ENCODE measurements around the gene PRDM16. TPM values are rescaled to one million over a fixed set of nuclear protein-coding genes. Genes with fewer than 3 reads are reported as not detected.

PRDM16 gene
- total RNA-seq, 2 donors from 2014 or later, result not detected

- ATAC-seq (replicated peaks), result no peak
- no peaks in the 10 kb centered on the region for H3K4me1 Mint-ChIP-seq
- no peak overlapping the region for H3K27ac Mint-ChIP-seq
- peaks cover 5% of the 10 kb centered on the region for H3K27me3 Mint-ChIP-seq
- no peaks in the 10 kb centered on the region for H3K9me3 Mint-ChIP-seq
- no peaks in the 10 kb centered on the region for H3K36me3 Mint-ChIP-seq (ENCODE audit: low read depth)
- no peak overlapping the region for H3K4me3 Mint-ChIP-seq
Observed at GRCh38 chr1:3335754-3336640, 267.0 kb downstream of the PRDM16 start.

DNA sequence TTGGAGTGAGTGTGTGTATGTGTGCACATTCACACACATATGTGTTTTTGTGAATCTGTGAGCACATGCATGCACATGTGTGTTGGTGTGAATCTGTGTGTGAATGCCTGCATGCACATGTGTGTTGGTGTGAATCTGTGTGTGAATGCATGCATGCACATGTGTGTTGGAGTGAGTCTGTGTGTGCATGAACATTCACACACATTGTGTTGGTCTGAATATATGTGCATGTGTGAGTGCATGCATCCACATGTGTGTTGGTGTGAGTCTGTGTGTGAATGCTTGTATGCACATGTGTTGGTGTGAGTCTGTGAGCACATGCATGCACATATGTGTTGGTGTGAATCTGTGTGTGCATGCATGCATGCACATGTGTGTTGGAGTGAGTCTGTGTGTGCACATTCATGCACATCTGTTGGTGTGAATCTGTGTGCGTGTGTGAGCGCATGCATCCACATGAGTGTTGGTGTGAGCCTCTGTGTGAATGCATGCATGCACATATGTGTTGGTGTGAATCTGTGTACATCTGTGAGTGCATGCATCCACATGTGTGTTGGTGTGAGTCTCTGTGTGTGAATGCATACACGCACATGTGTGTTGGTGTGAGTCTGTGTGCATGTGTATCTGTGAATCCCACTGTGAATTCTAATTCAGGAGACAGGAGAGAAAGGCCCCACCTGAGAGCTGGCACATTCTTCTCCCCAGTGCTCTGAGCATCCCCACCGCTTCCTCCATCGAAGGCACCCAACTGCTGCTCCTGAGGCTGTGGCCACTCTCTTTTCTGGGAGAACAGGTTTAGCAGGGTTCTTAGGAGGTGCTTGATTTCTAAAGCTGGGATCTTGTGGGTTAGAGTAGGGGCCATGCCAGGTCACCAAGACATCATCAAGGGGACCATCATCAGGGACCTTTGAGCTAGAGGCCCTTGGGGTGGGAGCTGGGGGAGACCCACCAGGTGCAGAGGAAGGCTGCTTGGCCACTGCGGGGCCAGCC, 267.9 kb downstream of the PRDM16 start:
- Mint-ChIP-seq H3K4me1 (no peaks in the 10 kb centered on the region), H3K36me3 (ENCODE audit: low read depth) (no peaks in the 10 kb centered on the region), H3K9me3 (no peaks in the 10 kb centered on the region), H3K27me3 (peaks cover 5% of the 10 kb centered on the region), H3K4me3 (no peak overlapping the region), H3K27ac (no peak overlapping the region)
- no peak for ATAC-seq (replicated peaks)

DNA sequence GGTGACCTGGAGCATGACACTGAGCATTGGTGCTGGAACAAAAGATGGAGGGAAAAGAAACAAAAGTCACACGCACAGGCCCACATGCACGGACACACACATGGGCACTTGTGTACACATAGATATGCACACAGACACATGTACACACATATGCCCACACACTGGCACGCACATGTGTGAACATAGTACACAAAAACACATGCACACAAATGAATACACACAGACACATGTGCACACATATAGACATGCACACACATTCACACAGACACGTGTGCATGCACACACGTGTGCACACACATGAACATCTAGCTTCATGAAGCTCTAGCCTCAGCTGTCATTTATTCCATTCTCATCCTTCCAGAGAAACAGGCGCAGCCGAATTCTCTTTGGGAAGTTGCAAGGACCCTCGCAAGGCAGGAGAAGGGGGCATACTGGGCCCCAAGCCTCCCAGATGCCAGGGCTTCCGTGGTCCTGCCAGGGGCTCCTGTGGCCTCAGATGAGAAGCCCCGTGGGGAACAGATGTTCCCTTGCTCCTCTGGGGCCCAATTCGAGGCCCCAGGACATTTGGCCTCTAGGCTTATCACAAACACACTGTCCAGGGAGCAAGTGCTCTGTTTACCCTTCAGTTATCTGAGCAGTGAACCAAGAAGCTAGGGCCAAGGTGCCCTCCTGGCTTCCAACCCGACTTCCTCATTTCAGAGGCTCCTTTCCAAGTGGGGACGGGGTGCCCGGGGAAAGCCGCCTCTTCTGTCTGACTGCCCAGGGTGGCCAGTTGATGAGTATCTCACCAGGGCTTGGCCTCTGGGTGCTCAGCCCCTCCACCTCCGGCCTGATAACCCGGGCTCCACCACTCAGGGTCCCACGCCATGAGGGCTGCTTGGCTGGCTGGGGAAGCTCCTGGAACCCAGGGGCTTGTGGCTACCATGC, 269.1 kb downstream of the PRDM16 start:
- Mint-ChIP-seq H3K27me3 (no peaks in the 10 kb centered on the region), H3K27ac (no peak overlapping the region), H3K4me3 (no peak overlapping the region), H3K4me1 (no peaks in the 10 kb centered on the region), H3K36me3 (ENCODE audit: low read depth) (no peaks in the 10 kb centered on the region), H3K9me3 (no peaks in the 10 kb centered on the region)
- ATAC-seq (replicated peaks), result no peak

- ATAC-seq (replicated peaks), result no peak
- Mint-ChIP-seq H3K27me3 (no peaks in the 10 kb centered on the region), H3K9me3 (no peaks in the 10 kb centered on the region), H3K27ac (no peak overlapping the region), H3K4me3 (no peak overlapping the region), H3K36me3 (ENCODE audit: low read depth) (no peaks in the 10 kb centered on the region), H3K4me1 (no peaks in the 10 kb centered on the region)
Observed at GRCh38 chr1:3338725-3339070, 269.7 kb downstream of the PRDM16 start.

DNA sequence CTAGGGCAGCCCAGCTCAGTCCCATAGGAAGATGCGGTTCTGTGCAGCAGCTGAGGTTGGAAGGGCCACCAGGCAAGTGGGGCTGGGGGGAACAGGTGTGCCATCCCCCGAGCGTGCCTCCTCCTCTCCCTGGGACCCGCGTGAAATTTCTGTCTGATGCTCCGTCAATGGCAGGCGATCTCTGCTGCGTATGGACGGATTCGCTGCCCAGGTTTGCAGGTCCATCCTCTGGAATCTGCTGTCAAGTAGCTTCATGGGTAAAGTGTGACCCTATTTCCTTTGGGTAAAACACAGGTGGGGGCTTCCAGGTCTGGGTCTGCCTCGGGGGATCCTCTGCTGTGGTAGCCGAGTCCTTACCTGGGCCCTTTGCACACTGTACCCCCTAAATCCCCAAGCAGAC, 270.9 kb downstream of the PRDM16 start:
- ATAC-seq (replicated peaks), result no peak
- no peak overlapping the region for H3K27ac Mint-ChIP-seq

DNA sequence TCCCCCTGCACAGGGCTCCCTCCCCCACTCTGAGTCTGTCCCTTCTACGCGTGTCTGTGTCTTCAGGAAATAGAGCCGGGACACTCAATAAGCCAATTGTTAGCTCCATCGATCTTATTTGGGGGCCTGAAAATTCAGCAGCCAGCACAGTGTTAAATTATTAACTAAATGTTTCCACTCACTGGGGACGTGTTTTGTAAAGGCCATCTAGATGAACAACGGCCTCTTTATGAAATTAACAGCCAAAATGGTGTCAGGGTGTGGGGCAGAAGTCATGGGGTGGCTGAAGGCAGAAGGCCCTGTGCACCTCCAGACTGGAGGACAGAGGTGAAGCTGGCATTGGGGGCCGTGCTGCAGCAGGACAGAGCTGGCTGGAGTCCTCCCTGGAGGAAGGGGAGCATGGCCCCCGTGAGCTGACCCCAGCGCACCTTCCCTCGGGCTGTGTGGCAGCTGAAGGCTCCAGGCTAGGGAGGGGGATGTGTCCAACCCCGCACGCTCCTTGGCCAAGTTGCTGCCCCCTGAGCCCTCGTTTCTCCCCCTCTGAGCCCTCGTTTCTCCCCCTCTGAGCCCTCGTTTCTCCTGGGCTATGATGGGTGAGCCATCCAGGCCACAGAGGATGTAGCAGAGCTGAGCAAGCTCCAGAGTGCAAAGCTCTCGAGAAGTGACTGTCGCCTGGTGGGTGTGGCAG, 271.7 kb downstream of the PRDM16 start:
- H3K36me3 Mint-ChIP-seq (ENCODE audit: low read depth), result no peaks in the 10 kb centered on the region
- no peak overlapping the region for H3K27ac Mint-ChIP-seq
- no peak overlapping the region for H3K4me3 Mint-ChIP-seq
- peaks cover 10% of the 10 kb centered on the region for H3K9me3 Mint-ChIP-seq
- H3K27me3 Mint-ChIP-seq, result peaks cover 7% of the 10 kb centered on the region
- no peaks in the 10 kb centered on the region for H3K4me1 Mint-ChIP-seq
- no peak for ATAC-seq (replicated peaks)

More for the DNA sequence above, 270.9 kb downstream of the PRDM16 start:
- H3K9me3 Mint-ChIP-seq, result peaks cover 10% of the 10 kb centered on the region
- peaks cover 7% of the 10 kb centered on the region for H3K27me3 Mint-ChIP-seq
- H3K4me3 Mint-ChIP-seq, result no peak overlapping the region
- no peaks in the 10 kb centered on the region for H3K36me3 Mint-ChIP-seq (ENCODE audit: low read depth)
- no peaks in the 10 kb centered on the region for H3K4me1 Mint-ChIP-seq

- Mint-ChIP-seq H3K9me3 (peaks cover 10% of the 10 kb centered on the region), H3K27me3 (peaks cover 7% of the 10 kb centered on the region), H3K4me1 (no peaks in the 10 kb centered on the region), H3K4me3 (no peak overlapping the region), H3K36me3 (ENCODE audit: low read depth) (no peaks in the 10 kb centered on the region), H3K27ac (no peak overlapping the region)
- ATAC-seq (replicated peaks), result no peak
Observed at GRCh38 chr1:3341236-3341994, 272.4 kb downstream of the PRDM16 start.

DNA sequence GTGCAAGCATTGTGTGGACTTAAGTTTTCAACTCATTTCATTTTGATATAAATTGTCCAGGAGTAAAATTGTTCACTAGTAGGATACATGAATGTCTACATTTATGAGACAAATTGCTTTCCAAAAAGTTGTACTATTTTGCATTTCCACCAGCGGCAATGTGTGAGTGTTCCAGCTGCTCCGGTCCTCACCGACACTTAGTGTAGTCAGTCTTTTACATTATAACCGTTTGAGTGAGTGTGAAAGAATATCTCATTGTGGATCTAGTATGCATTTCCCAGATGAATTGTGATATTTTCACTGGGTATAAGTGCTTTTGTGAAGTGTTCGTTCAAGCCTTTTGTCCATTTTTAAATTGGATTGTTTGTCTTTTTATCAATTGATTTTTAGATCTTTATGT, 274.0 kb downstream of the PRDM16 start:
- H3K27me3 Mint-ChIP-seq, result peaks cover 7% of the 10 kb centered on the region
- peaks cover 10% of the 10 kb centered on the region for H3K9me3 Mint-ChIP-seq
- no peak overlapping the region for H3K27ac Mint-ChIP-seq
- H3K4me3 Mint-ChIP-seq, result no peak overlapping the region
- no peak for ATAC-seq (replicated peaks)
- no peaks in the 10 kb centered on the region for H3K4me1 Mint-ChIP-seq
- no peaks in the 10 kb centered on the region for H3K36me3 Mint-ChIP-seq (ENCODE audit: low read depth)

GRCh38 chr1:3344395-3344794, 275.4 kb downstream of the PRDM16 start:
- H3K36me3 Mint-ChIP-seq (ENCODE audit: low read depth), result no peaks in the 10 kb centered on the region
- H3K27ac Mint-ChIP-seq, result no peak overlapping the region
- ATAC-seq (replicated peaks), result no peak
- H3K9me3 Mint-ChIP-seq, result peaks cover 10% of the 10 kb centered on the region
- no peaks in the 10 kb centered on the region for H3K4me1 Mint-ChIP-seq
- H3K4me3 Mint-ChIP-seq, result no peak overlapping the region
- peaks cover 7% of the 10 kb centered on the region for H3K27me3 Mint-ChIP-seq

- Mint-ChIP-seq H3K9me3 (peaks cover 10% of the 10 kb centered on the region), H3K27ac (no peak overlapping the region), H3K27me3 (peaks cover 7% of the 10 kb centered on the region), H3K4me3 (no peak overlapping the region), H3K36me3 (ENCODE audit: low read depth) (no peaks in the 10 kb centered on the region), H3K4me1 (no peaks in the 10 kb centered on the region)
- ATAC-seq (replicated peaks), result no peak
Observed at GRCh38 chr1:3345792-3346191, 276.8 kb downstream of the PRDM16 start.

DNA sequence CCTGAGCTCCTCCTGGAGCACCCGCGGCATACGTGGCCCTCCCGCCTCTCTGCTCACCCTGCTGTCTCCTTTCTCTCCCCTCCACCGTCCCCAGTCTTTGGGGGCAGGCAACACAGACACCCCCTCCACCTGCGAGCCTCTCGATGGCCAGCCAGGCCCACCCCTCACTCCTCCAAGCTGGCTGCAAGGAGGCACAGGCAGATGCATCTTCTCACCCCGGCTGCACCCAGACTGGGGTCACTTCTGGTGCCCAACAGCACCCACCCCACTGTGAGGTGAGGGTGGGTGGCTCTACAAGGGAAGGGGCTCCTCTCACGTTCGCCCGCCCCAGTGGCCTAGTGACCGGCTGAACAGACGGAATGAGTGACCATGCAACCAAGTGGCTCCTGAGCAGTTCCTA, 277.5 kb downstream of the PRDM16 start:
- H3K9me3 Mint-ChIP-seq, result peaks cover 10% of the 10 kb centered on the region
- no peak overlapping the region for H3K27ac Mint-ChIP-seq
- no peaks in the 10 kb centered on the region for H3K4me1 Mint-ChIP-seq
- H3K36me3 Mint-ChIP-seq (ENCODE audit: low read depth), result no peaks in the 10 kb centered on the region
- peaks cover 7% of the 10 kb centered on the region for H3K27me3 Mint-ChIP-seq
- H3K4me3 Mint-ChIP-seq, result no peak overlapping the region
- ATAC-seq (replicated peaks), result no peak

DNA sequence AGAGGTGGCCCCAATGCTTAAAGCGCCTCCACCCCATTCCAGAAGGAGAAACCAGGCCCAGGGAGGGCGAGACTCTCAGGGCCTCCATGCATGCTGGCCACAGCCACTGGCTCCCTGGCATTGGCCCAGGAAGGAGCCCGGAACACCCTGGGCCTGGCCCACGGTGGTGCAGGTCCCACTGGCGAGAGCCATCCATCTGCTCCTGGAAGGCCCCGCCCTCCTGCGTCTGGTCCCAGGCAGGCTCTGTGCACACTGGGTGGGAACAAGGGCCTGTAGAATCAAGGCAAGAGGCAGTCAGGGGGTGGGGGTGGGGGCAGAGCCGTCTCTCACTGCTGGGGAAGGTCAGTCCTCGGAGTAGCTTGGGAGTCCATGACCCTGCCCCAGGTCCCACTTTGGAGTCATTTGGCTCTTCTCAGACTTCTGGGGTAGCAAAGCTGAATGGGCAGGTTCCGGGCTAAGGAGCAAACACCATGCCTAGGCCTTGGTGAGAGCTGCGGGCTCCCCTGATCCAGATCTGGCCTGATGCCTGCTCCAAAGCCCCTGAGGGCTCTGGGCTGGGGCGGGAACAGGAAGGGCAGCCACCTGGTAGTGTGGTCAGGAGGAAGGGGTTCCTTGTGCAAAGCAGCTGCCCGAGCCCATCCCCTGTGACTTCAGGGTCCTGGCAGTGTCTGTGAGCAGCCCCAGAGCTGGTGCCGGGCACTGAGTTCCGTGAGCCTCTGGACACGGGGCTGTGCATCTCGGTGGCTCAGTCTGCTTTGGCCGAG, 278.4 kb downstream of the PRDM16 start:
- Mint-ChIP-seq H3K9me3 (peaks cover 10% of the 10 kb centered on the region), H3K4me1 (no peaks in the 10 kb centered on the region)

More for the DNA sequence above, 278.4 kb downstream of the PRDM16 start:
- H3K27me3 Mint-ChIP-seq, result peaks cover 9% of the 10 kb centered on the region
- no peak overlapping the region for H3K4me3 Mint-ChIP-seq
- ATAC-seq (replicated peaks), result no peak
- H3K27ac Mint-ChIP-seq, result no peak overlapping the region
- H3K36me3 Mint-ChIP-seq (ENCODE audit: low read depth), result no peaks in the 10 kb centered on the region

Data from activated T-helper 17 cell treated with anti-CD3 and anti-CD28 coated beads, Interleukin-2, amount 50 U/mL, for 72 hours (primary cell).